K562 (cell line): ENCODE measurements around the gene ZNF296. TPM values are rescaled to one million over a fixed set of nuclear protein-coding genes. Genes with fewer than 3 reads are reported as not detected.
A peak's percentile ranks its signal among the peaks of the same experiment; 100 is the strongest.

Source experiments
- ARID3B ChIP-seq: fragments of 250-450 bp; sonication (Bioruptor Pico); IDR thresholded peaks from 2 replicates; pipeline ENCODE4 v1.4.0; 2020; ENCODE audit warnings: borderline replicate concordance
- CBX3 ChIP-seq, 2 experiments: IDR thresholded peaks; 1 replicate in 1 of 2; 2 replicates in 1 of 2; pipeline ENCODE4 v1.6.1; 2012; ENCODE audit warnings: inconsistent platforms in 2 of 2, low read length in 2 of 2, borderline replicate concordance in 1 of 2, control low read depth in 1 of 2
- ESRRA ChIP-seq: fragments of 450-650 bp; IDR thresholded peaks from 2 replicates; pipeline ENCODE4 v1.6.1; 2014; ENCODE audit warnings: low read depth, mild to moderate bottlenecking, moderate library complexity, borderline replicate concordance
- HNRNPUL1 ChIP-seq: fragments of 200-400 bp; formaldehyde crosslinking; IDR thresholded peaks from 2 replicates; pipeline ENCODE4 v1.6.1; 2017; ENCODE audit warnings: low read length
- KDM1A ChIP-seq, 2 experiments: fragments of 450-650 bp; IDR thresholded peaks; 2 replicates each; pipeline ENCODE4 v1.6.1; 2016; ENCODE audit warnings: mild to moderate bottlenecking in 2 of 2
- MGA ChIP-seq: fragments of 450-650 bp; IDR thresholded peaks from 2 replicates; pipeline ENCODE4 v1.6.1; 2016; ENCODE audit warnings: mild to moderate bottlenecking, moderate library complexity
- NEUROD1 ChIP-seq: fragments of 150-350 bp; IDR thresholded peaks from 2 replicates; pipeline ENCODE4 v1.6.1; 2014; ENCODE audit warnings: borderline replicate concordance, low read length, low read depth; ENCODE audit not compliant: partially characterized antibody
- SMAD2 ChIP-seq: fragments of 150-350 bp; IDR thresholded peaks from 2 replicates; pipeline ENCODE4 v1.6.1; 2014; ENCODE audit warnings: low read depth, mild to moderate bottlenecking, low read length
- TRIM28 ChIP-seq: fragments of 450-650 bp; IDR thresholded peaks from 2 replicates; pipeline ENCODE4 v1.6.1; 2017
- ZBTB8A ChIP-seq: fragments of 450-650 bp; IDR thresholded peaks from 2 replicates; pipeline ENCODE4 v1.6.1; 2018; ENCODE audit warnings: mild to moderate bottlenecking, moderate library complexity; ENCODE audit not compliant: partially characterized antibody
- ZKSCAN3 ChIP-seq: fragments of 250-450 bp; sonication (Bioruptor Pico); IDR thresholded peaks from 2 replicates; pipeline ENCODE4 v1.4.0; 2020
- ZNF696 ChIP-seq: fragments of 250-450 bp; sonication (Bioruptor Pico); conservative IDR thresholded peaks from 2 replicates; pipeline ENCODE4 v1.4.0; 2020; ENCODE audit warnings: mild to moderate bottlenecking, moderate library complexity
- ZNF766 ChIP-seq: fragments of 200-800 bp; sonication (Bioruptor generic); conservative IDR thresholded peaks from 2 replicates; pipeline ENCODE4 v1.6.1; 2016; ENCODE audit warnings: missing genetic modification characterization, missing compliant biosample characterization
- polyA plus RNA-seq, 8 experiments: library from polyadenylated mRNA; depleted of rRNA in 4 of 8; stranded (reverse) in 5 of 8; unstranded in 3 of 8; fragments of >200 nt; fragmentation: Nextera tagmentation in 2 of 8; fragmentation: Illumina TruSeq in 1 of 8; extraction: Ambion mirVana in 2 of 8; extraction: Trizol in 1 of 8; gene quantifications; 2 replicates each; pipeline versions ENCODE4 v1.2.1 to v1.2.3, GENCODE V29; 2011 to 2014; ENCODE audit warnings: inconsistent platforms in 1 of 8, missing spikeins in 1 of 8
- total RNA-seq, 7 experiments: library from RNA; depleted of rRNA in 6 of 7; stranded (reverse); fragments of >200 nt in 6 of 7; fragmentation: Illumina TruSeq in 2 of 7; extraction: Trizol in 2 of 7; gene quantifications; 2 replicates each; pipeline versions ENCODE4 v1.2.1 to v1.2.3, GENCODE V29; 2011 to 2021; ENCODE audit warnings: low replicate concordance in 1 of 7

The ZNF296 gene
- total and polyA plus RNA-seq, 9 of the 15 experiments (the other 6 are each of a cell fraction or from before 2014, with no cell fraction given) = 0.03 to 8.8 (median 0.47) TPM; not detected in 1

GRCh38 chr19:45091031-45091923 lies 15.0 kb upstream of the ZNF296 start (continued):
- TF ChIP-seq MGA (peak; percentile 44; the same call in 1 of the 2 replicates), KDM1A (IDR thresholded peaks at IDR 0.05) (no peak), ZNF696 (no peak), SMAD2 (no peak), ESRRA (no peak), HNRNPUL1 (no peak), ZKSCAN3 (CRISPR knock-in tag) (no peak), ZNF766 (no peak), CBX3 (IDR thresholded peaks at IDR 0.05; ENCODE audit: borderline replicate concordance in 1 of 2, low read length in 2 of 2) (no peak), ZBTB8A (no peak), TRIM28 (no peak), NEUROD1 (no peak), ARID3B (no peak)
